GM19463 (cell line): ENCODE data around the gene IDH3G.

Experiments
- ATAC-seq: cut with Tn5 transposase; IDR thresholded peaks from one replicate; pipeline ENCODE4 v1.9.1; 2021; ENCODE audit warnings: mild to moderate bottlenecking, moderate library complexity; ENCODE audit not compliant: unreplicated experiment

IDH3G gene

DNA sequence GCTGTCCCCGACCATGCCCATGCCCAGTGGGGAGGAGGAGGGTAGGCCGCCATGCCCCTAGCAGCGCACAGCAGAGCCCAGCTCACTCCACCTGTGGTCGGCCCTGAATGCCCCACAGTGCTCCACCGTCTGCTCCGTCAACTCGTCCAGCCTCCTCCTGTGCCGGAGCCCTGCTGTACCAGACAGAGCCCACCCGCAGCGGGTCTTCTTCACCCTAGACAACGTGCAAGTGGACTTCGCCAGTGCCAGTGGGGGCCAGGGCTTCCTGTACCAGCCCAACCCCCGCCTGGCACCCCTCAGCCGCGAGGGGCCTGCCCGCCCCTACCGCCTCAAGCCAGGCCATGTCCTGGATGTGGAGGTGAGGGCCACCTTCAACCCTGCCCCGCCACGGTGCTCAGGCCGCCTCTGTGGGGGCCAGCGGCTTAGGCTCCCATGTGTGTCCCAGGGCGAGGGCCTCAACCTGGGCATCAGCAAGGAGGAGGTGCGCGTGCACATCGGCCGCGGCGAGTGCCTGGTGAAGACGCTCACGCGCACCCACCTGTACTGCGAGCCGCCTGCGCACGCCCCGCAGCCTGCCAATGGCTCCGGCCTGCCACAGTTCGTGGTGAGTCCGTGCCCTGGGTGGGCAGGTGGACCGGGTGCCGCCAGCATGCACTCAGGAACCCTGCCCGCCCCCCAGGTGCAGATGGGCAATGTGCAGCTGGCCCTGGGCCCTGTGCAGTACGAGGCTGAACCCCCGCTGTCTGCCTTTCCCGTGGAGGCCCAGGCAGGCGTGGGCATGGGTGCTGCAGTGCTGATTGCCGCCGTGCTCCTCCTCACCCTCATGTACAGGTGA lies 20.2 kb downstream of the IDH3G start:
- no peak for ATAC-seq

DNA sequence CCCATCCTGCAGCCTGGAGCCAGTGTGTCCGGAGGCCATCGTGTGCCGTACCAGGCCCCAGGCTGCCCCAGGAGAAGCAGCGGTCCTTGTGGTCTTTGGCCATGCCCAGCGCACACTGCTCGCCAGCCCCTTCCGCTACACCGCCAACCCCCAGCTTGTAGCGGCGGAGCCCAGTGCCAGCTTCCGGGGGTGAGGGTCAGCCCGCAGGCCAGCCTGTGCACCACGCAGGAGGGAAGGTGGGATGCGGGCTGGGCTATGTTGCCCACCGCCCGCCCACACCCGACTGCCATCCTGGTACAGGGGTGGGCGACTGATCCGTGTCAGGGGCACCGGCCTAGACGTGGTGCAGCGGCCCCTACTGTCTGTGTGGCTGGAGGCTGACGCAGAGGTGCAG lies 21.0 kb downstream of the IDH3G start:
- no peak for ATAC-seq

DNA sequence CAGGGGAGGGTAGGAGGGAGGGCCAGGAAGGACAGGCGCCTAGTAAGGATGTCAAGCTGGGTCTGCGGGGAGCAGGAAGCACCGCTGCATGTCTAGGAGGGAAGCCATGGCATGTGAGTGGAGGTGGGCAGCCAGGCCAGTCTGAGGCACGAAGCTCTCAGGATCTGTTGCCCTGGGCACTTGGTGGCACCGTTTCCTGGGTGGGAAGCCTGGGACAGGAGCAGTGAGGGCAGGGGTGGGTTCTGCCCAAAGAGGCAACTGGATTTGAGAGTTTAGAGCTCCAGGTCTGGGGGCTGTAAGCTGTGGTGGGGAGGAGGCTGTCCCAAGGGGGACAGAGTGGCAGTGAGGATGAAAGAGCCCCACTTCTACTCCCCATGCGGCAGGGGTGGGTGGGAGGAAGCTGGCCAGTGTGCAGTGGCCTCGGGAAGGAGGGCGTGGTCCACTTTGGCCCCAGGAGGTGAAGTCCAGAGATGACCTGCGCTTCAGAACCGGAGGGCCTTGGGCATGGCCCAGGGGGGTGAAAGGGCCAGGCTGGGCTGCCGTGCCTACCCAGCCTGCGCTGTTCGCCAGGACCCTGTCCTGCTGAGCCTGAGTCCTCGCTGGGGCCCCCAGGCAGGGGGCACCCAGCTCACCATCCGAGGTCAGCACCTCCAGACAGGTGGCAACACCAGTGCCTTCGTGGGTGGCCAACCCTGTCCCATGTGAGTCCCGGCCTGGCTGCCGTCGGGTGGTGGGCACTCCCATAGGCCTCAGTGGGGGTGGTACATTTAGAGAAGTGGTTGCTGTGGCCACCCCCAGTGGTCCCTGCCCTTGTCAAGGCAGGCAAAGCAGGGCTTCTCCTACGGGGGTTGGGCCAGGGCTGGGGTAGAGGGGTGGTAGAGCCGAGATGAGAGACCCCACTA lies 21.6 kb downstream of the IDH3G start:
- no peak for ATAC-seq

GRCh38 chrX:153771415-153772315 lies 22.5 kb downstream of the IDH3G start:
- ATAC-seq = no peak

GRCh38 chrX:153770601-153771414 lies 23.4 kb downstream of the IDH3G start:
- no peak for ATAC-seq

- ATAC-seq = no peak
These were observed 24.1 kb downstream of the IDH3G start for GRCh38 chrX:153769865-153770600.

DNA sequence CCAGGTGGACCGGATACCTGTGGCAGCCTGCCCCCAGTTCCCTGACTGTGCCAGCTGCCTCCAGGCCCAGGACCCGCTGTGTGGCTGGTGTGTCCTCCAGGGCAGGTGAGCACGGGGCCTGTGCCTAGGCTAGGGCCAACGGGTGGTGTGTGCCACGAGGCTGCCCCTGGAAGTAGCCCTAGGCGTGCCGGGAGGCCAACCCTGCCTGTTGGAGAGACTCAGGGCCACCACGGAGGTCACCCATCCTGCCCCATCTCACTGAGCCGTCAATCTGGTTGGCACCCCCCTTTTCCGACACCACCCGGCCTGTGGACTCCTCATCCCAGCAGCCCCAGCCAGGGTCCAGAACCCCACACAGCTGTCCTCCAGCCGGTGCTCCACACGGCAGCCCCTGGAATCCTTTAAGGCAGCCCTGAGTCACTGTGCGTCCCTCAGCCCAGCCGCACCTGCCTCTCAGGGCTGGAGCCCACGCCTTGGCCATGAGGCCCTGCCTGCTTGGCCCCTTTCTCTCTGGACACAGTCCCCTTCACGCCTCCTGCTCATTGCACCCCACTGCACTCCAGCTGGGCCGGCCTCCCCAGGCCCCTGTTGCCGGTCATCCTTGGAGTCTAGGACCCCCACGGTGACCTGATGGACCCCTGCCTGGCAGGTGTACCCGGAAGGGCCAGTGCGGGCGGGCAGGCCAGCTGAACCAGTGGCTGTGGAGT lies 24.9 kb downstream of the IDH3G start:
- ATAC-seq = no peak

GRCh38 chrX:153768311-153769157 lies 25.6 kb downstream of the IDH3G start:
- no peak for ATAC-seq

DNA sequence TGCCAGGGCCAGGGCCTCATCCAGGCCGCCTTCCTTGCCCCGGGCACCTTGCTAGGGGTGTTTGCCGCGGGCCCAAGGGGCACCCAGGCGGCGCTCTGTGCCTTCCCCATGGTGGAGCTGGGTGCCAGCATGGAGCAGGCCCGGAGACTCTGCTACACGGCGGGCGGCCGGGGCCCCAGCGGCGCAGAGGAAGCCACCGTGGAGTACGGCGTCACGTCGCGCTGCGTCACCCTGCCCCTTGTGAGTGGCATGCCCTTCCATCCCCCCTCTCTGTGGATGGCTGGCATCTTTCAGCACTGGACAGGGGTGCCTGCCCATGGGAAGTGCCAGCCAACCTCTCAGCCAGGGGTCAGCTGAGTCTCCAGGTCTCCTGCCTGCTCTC lies 26.5 kb downstream of the IDH3G start:
- ATAC-seq = no peak

DNA sequence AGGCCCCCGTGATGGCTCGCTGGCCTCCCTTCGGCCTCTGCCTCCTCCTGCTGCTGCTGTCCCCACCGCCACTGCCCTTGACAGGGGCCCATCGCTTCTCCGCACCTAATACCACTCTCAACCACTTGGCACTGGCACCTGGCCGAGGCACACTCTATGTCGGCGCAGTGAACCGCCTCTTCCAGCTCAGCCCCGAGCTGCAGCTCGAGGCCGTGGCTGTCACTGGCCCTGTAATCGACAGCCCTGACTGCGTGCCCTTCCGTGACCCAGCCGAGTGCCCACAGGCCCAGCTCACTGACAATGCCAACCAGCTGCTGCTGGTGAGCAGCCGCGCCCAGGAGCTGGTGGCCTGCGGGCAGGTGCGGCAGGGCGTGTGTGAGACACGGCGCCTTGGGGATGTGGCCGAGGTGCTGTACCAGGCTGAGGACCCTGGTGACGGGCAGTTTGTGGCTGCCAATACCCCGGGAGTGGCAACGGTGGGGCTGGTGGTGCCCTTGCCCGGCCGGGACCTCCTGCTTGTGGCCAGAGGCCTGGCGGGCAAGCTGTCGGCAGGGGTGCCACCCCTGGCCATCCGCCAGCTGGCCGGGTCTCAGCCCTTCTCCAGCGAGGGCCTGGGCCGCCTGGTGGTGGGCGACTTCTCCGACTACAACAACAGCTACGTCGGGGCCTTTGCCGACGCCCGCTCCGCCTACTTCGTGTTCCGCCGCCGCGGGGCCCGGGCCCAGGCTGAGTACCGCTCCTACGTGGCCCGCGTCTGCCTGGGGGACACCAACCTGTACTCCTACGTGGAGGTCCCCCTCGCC lies 27.1 kb downstream of the IDH3G start:
- ATAC-seq = no peak

- ATAC-seq = no peak
These were observed 27.9 kb downstream of the IDH3G start for GRCh38 chrX:153766098-153766817.

DNA sequence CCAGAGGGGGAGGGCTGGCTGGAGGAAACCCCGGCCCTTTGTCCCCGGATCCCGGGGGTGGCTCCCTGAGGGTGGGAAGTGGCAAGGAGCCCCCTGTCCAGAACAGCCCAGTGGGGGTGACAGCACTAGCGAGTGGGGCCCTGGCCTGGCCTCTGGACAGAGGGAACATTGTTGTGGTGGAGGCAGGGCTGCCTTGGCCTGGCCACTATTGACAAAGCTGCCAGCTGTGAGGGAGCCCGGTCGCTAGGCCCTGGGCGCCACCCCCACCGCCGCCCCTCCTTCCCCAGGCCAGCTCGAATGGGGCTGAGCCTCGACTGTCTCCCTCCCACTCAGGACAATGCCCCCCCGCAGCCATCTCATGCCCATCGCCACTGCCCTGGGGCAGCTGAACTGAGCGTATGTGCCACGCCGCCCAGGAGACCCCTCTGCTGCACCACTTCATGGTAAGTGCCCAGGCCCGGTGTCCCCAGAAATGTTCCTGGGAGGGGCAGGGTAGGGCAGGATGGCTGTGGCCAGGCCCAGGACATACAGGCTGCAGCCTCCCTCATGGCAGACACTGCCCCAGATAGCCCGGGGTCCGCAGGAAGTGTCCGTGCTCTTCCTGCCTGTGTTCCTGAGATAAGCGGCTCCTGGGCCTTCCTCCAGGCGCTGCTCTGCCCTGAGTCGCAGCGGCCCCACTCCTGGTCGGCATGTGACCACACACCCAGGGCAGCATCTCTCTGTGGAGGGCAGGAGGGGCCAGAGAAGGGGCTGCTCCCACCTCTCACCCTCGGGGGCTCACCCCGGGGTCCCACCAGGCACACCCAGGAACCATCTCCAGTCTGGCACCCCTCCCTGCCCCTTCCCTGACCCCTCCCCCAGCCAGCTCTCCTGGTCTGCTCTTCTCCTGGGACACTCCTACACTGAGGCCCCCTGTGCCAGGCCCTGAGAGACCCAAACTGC lies 28.8 kb downstream of the IDH3G start:
- no peak for ATAC-seq

DNA sequence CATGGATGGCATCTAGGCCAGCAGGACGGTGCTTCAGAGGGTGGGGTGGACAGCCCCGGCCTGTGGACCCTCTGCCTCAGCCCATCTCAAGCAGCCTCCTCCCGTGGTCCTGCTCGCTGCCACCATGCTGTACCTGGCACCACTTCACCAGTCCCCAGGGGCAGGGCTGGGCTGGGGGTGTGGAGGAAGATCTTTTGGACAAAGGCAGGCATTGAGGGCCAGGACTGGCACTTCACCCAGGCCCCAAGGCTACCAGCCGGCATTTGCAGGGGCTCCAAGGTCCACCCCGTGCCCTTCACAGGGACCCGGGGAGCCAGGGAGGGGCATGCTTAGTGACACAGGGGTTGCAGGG lies 29.4 kb downstream of the IDH3G start:
- ATAC-seq = no peak

- peak; percentile 69 for ATAC-seq
These were observed 30.0 kb downstream of the IDH3G start, which contains the start of gene PLXNB3 for GRCh38 chrX:153763989-153764755. TSS of gene PLXNB3 (plus strand) at chrX:153764249. CDS start at chrX:153765536, 1,287 bp downstream.
